ENCODE measurements around the gene TANGO2. TPM values are rescaled to one million over a fixed set of nuclear protein-coding genes. Genes with fewer than 3 reads are reported as not detected.
A peak's percentile ranks its signal among the peaks of the same experiment; 100 is the strongest.

TANGO2 gene
- total RNA-seq, 1 experiment from 2014 or later, result 14.6 TPM

GRCh38 chr22:19998991-19999820, 21.7 kb upstream of the TANGO2 start:
- Histone ChIP-seq H2BK5ac (ENCODE audit: insufficient read length, low read length) (no peak overlapping the region), H4K5ac (ENCODE audit: insufficient read length, low read depth, low read length) (no peak overlapping the region), H3K27ac (ENCODE audit: insufficient read length, low read depth, low read length) (no peak overlapping the region), H3K23ac (ENCODE audit: insufficient read length, low read depth, low read length) (no peak overlapping the region), H4K8ac (replicated peaks; ENCODE audit: insufficient read length, low read depth, low read length) (no peak overlapping the region), H2BK120ac (ENCODE audit: low read depth, low read length, poor library complexity, severe bottlenecking) (no peak overlapping the region), H4K20me1 (ENCODE audit: control insufficient read depth, insufficient read depth, insufficient read length) (no peaks in the 10 kb centered on the region), H3K56ac (ENCODE audit: insufficient read length, low read depth, low read length) (no peak overlapping the region), H3K79me2 (ENCODE audit: insufficient read depth, low read length) (no peaks in the 10 kb centered on the region), H3K14ac (ENCODE audit: insufficient read depth, low read length) (0 out of 2 replicates have a peak overlapping the region, but pooled peaks have one; percentile 23), H3K4me1 (ENCODE audit: insufficient read depth, low read length) (peaks cover 6% of the 10 kb centered on the region; the same call in 1 of the 2 replicates), H3K27me3 (ENCODE audit: insufficient read depth, low read length) (no peaks in the 10 kb centered on the region), H2BK20ac (ENCODE audit: low read depth, low read length, poor library complexity, severe bottlenecking) (no peak overlapping the region), H2BK12ac (ENCODE audit: insufficient read length, low read depth, low read length) (no peak overlapping the region), H3K18ac (ENCODE audit: insufficient read length, low read depth, low read length) (no peak overlapping the region), H3K4ac (ENCODE audit: low read depth, low read length) (no peak overlapping the region), H2AFZ (ENCODE audit: low read length) (no peak overlapping the region), H2AK5ac (ENCODE audit: insufficient read length, low read length) (no peak overlapping the region), H3K4me2 (ENCODE audit: insufficient read depth, insufficient read length, low read length) (no peak overlapping the region), H3T11ph (ENCODE audit: low read length) (no peak overlapping the region), H3K79me1 (ENCODE audit: insufficient read depth, low read depth, low read length, poor library complexity, severe bottlenecking) (no peaks in the 10 kb centered on the region), H3K9ac (ENCODE audit: extremely low read depth, insufficient read length, low read length) (no peak overlapping the region), H3K9me3 (ENCODE audit: control insufficient read depth, low read depth, low read length) (no peaks in the 10 kb centered on the region), H2BK15ac (ENCODE audit: low read depth, low read length) (no peak overlapping the region), H4K91ac (ENCODE audit: insufficient read length, low read depth, low read length) (no peak overlapping the region), H3K23me2 (ENCODE audit: insufficient read length, low read depth, low read length, poor library complexity, severe bottlenecking) (no peaks in the 10 kb centered on the region)
- peaks cover 11 to 14% of the 10 kb centered on the region in 2 experiments for H3K9me3 Mint-ChIP-seq
- no peak overlapping the region for H3K4me3 Mint-ChIP-seq
- no peak for DNase-seq
- H3K27ac Mint-ChIP-seq, result peak overlapping the region in 1 of 3 experiments; percentile 70; a peak in 2 of 7 replicates
- H3K27me3 Mint-ChIP-seq (ENCODE audit: low read depth), result no peaks in the 10 kb centered on the region; the same call in 1 of the 2 replicates
- peaks cover 0 to 13% (median 5%) of the 10 kb centered on the region in 3 experiments; a peak in 5 of 7 replicates for H3K36me3 Mint-ChIP-seq (ENCODE audit: insufficient read depth in 1 of 3, low read depth in 3 of 3)
- TF ChIP-seq CTCF (conservative IDR thresholded peaks at IDR 0.05), result no peak
- peaks cover 29 to 33% of the 10 kb centered on the region in 2 experiments for H3K4me1 Mint-ChIP-seq
- WGBS (ENCODE audit: extremely low coverage, insufficient read length, low lambda C conversion rate), result no CpG with 5 or more reads among the region's 8 CpGs
